HG03159 (cell line): ENCODE measurements around the gene ACTC1.

Experiments used
- ATAC-seq: cut with Tn5 transposase; IDR thresholded peaks from one replicate; pipeline ENCODE4 v1.9.1; 2021; ENCODE audit warnings: mild to moderate bottlenecking, moderate library complexity; ENCODE audit not compliant: unreplicated experiment

ACTC1 gene

DNA sequence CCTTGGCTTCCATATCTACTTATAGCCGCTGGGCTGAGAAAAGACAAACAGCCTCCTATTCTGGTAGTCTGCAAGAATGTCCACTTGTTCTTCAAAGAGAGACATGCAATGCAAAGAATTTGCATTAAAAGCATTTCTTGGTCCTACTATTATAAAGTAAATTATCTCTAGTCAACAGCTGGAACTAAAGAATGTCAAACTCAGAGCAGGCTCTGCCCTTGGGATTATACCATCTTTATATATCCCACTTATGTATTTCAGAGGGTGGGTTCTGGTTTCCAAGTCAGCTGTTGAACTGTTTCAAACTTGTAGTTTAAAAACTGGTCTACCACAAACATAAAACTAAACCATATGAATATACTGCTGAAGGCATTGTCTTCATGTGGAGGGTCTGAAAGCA is 7.0 kb upstream of the ACTC1 start:
- ATAC-seq, result no peak

DNA sequence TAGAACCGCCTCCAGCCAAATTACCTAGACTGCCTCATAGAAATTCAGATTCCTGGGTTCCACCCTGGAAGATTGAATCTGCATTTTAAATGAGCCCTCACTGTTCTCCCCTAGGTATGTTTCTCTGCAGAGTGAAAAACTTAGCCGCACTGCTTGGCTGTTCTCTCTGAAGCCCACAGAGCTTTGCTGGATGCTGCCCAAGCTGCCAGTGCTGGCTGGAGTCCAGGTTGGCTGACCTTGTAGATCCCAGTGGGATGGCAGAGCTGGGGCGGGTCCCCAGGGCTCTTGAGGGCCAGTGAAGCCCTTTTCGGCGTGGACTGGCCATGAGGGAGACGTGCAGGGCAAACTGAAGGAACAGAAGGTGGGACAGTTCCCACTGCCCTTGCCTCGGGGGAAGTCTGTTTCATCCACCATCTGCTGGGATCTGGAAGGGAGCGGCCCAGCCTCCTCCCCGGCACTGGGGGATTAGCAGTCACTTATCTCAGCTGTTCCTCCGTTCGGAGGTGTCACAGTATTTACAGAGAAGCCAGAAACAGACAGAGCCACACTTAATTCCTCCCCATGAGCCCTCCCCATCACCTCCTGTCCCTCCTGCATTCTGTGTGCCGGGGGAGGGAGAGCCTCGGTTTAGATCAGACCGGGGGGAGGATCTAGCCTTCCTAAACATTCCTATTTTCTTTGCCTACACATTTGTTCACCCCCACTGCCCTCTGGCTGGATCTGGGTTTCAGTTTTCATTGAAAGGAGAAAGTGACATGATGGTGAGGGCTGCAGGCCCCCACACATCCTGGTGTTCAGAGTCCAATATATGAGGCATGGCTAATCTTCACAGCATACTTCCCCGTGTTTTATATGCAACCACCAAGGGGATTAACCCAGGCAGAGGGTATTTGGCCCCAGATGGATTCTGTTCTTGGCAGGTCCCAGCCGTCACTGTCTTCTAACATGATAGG is 4.1 kb upstream of the ACTC1 start:
- ATAC-seq, result no peak

DNA sequence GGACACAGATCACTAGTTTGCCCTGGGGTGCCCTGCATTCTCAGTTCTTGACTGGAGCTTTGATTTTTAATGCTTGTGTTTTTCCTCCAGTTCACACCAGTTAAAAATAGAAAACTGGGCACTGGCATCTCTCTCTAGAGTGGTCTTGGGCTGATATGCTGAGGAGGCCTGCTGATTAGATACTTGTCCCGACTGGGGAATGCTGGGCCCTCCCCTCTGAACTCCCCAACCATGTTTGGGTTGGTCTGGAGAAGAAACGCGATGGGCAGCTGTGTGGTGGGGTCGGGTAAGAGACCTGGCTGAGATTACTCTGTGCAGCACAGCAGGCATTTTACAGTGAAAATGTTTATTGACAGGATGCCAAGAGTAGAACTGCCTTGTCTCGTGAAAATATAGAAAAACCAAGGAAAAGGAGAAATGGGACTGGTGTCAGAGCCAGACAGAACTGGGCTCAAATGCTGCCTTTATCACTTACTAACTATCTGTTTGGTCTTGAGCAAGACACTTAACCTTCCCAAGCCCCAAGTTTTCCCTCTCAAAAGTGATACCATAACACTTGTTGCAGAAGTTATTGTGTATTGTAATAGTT is 1.6 kb upstream of the ACTC1 start:
- no peak for ATAC-seq

DNA sequence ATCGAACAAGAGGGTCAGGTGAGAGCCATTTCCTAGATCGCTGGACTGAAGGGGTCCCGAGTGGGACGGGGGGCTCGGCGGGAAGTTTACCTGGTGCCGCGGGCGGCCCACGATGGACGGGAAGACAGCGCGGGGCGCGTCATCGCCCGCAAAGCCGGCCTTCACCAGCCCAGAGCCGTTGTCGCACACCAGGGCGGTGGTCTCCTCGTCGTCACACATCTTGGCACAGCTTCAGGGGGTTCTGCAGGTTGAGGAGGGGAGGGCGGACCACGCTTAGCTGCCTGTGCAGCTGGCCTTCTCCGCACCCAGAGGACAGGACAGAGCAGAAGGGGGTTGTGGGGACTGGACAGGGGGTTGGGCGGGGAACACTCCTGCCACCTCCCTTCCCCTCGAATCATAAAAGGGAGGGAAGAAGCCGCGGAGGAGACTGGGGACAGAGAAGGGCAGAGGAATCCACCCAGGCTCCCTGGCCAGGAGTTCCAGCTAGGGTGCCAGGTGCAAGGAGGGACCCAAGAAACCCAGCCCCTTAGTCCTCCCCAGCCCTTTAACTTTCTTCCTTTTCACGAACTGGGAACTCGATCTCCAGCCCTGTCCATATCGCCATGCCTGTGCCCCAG is 651 bp downstream of the ACTC1 start:
- ATAC-seq, result no peak

DNA sequence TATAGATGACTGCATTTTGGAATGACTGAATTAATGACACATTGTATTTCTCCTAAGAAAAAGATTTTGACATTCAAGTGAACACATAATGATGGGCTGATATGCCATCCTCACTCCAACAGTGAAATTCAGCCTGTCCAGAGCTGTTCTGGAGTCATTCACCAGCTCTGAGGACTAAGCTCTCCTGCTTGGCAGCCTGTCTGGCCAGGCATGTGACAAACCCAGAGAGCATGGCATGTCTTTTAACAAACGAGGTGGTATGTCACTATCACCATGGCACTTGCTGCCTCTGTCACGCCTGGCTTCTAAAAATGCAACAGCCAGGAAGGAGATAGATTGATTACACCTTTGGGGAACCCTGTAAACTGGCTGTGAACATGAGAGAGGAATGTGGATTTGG is 1.4 kb downstream of the ACTC1 start:
- ATAC-seq, result no peak

DNA sequence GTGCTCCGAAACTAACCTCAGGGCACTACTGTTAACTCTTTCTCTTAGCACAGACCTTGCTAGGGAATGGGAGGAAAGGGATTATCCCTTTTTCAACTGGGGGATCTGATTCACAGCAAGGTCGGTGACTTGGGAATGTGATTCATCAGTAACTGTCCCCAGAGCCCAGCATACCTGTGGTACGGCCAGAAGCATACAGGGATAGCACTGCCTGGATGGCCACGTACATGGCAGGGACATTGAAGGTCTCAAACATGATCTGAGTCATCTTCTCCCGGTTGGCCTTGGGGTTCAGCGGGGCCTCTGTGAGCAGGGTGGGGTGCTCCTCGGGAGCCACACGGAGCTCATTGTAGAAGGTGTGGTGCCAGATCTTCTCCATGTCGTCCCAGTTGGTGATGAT is 2.3 kb downstream of the ACTC1 start:
- no peak for ATAC-seq

DNA sequence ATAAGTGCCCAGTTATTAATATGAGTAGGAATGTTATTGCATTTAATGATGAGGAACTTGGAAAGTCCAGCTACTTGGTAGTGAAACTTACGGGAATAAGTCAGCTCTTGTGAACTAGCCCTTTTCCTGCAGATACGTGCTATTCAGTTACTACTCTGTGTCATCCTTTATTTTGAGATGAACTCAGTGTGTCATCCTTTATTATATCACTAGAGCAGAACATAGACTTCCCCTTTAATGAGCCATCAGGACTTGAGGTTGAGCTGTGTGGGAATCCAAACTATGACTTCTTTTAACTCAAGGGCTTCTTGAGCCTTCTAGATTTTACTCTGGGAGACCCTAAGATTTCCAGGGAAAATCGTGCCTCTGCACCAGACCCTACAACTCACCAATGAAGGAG is 3.6 kb downstream of the ACTC1 start:
- no peak for ATAC-seq

DNA sequence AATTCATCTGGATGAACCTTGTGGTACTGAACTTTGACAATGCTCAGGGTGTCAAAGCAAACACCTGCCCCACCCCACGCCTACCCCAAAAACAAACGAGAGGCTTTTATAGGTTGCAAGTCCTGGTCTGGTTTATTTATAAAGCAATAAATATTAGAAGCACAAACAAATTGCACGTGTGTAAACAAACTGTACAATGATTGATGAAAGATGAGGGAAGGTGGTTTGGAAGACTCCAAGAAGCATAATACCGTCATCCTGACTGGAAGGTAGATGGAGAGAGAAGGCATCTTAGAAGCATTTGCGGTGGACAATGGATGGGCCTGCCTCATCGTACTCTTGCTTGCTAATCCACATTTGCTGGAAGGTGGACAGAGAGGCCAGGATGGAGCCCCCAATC is 5.2 kb downstream of the ACTC1 start:
- no peak for ATAC-seq

DNA sequence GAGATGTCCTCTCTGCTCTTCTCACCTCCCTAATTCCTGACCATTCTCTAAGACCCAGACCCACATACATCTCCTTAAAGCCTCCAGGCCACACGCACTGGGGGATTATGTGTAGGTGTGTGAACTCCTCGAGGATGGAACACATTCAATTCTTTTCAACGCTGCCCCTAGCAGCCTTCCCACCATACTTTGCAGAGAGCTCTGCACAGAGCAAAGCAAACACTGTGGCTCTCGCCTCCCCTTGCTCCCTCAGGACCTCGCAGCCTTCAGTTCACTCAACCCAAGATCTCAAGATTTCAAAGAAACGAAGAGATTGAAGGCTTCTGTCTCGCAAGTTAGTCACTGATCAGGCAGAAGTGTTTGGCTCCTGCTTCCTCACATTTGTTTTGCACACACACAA is 6.0 kb downstream of the ACTC1 start:
- ATAC-seq, result no peak

DNA sequence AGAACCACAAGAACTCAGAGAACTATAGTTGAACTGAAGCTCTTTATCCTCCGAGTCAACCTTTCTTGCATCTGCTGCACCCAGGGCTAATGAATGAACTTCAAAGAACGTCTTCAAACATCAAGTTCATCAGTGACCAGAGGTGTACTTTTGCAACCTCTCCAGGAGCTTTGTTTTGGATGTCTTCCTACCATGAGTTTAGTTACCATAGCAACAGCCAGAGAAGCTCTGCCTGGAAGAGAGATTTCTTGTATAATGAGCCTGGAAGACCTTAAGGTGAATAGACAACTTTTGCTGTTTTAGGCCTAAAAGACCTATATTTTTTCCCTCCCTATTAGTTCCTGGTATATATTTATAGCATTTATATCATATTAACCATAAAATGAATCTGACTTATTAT is 9.1 kb downstream of the ACTC1 start:
- no peak for ATAC-seq

DNA sequence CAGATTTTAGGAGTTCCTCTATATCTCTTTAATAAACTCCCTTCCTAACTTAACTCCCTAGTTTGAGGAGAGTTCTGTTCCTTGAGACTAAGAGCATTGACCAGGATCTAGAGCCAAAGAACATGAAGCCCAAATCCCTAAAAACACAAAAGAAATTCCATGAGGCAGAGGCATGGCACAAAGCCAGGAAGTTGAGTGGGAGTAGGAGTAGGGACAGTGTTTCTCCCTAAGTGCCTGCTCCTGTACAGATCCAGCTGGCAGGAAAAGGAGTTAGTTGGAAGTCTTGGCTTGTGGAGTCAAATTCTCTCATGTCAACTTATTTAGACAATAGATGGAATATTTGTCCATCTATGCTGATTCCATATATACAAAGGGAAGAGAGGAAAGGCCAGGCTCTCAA is 11.4 kb downstream of the ACTC1 start:
- no peak for ATAC-seq

DNA sequence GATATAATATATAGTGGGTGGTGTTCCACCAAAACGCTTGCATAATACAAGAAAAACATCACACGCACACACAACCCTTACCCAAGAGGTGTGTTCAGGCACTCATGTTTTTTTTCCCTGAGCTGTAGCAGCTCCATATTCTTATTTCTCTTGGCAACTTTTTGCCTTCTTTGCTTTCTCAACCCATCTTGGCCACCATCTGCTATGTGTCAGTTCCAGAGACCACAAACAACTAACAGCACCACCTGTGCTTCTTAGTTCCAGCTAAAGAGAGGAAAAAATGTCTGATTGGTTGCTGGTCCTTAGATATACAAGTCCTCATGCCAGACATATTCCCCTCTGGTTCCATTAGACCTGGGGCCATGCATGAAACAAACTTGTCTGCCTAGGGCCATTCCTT is 11.9 kb downstream of the ACTC1 start:
- no peak for ATAC-seq

DNA sequence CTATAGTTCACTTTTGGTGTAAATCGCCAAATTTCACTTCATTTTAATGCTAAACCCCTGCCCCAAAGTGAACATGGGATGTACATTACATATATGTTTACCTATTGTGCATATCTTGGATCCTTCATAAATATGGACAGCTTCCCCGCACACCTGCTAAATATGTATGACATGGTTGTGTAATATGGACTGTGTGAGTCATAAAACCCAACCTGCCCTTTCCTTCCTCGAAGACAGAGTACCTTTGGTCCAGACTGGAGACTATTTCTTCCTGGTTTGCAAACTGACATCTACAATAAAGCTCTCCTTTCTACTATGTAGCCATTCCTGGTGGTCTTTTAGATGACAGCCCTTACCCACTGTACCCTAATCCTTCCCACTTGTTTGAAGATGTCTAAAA is 12.4 kb downstream of the ACTC1 start:
- no peak for ATAC-seq

DNA sequence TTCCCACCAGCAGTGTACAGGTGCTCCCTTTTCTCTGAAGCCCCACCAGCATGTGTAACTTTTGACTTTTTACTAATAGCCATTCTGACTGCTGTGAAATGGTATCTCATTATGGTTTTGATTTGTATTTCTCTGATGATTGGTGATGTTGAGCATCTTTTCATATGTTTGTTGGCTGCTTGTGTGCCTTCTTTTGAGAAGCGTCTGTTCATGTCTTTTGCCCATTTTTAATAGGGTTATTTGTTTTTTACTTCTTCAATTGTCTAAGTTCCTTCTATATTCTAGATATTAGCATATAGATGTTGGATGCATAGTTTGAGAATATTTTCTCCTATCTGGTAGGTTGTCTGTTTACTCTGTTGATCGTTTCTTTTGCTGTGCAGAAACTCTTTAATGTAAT is 14.6 kb downstream of the ACTC1 start:
- no peak for ATAC-seq

DNA sequence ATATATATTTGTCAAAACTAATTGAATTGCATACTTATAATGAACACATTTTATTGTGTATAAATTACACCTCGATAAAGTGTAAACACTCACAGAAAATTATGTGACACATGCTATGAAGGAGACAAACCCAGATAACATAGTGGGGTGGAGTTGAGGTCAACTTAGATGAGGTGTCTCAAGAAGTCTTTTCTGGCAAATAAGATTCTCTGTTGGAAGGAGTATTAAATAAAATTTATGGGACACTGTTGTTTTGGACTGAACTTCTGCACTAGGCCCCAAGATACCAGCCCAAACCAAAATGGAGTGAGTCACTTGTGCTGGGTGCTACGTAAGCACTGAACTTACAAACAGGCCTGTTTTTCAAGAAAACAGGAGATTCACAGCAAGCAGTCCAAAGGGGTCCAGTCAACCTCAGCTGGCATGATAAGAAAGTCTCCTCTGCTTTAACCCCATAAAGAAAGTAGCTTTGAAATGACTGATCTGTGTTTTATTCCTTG is 18.7 kb downstream of the ACTC1 start:
- no peak for ATAC-seq

DNA sequence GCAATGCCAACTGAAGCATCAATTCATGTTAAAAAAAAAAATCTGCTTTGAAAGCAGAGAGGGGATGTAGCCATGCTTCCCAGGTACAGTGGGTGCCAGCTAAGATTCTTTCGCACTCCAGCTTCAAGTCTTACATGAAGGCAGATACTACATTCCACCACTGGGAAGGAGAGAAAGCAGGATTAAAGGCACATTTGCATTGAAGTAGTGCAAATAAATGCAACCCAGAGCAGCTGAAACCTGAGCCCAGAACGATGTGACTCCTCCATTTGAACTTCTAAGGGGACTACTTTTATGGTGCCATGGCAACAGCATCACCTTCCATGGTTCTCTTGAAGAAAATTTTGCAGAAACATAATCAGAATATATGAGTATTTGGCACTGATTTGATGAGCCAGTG is 21.4 kb downstream of the ACTC1 start:
- no peak for ATAC-seq

DNA sequence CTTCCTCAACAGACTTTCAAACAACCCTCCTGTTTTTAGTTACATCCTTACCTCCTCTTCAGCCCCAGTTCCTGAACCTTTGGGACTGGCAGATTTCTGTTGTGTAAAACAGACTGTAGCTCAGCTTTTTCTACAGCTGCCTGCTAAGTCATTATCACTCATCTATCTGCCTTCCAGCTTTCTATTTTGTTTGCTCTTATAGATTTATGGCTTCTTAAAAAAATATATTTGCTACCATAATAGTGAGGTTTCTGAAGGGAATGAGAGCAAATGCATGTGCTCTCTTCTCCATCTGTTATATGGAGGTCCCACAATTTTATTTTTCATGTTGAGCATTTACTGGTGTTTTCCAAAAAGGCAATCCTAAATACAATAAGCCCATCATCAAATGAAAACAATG is 22.3 kb downstream of the ACTC1 start:
- no peak for ATAC-seq

DNA sequence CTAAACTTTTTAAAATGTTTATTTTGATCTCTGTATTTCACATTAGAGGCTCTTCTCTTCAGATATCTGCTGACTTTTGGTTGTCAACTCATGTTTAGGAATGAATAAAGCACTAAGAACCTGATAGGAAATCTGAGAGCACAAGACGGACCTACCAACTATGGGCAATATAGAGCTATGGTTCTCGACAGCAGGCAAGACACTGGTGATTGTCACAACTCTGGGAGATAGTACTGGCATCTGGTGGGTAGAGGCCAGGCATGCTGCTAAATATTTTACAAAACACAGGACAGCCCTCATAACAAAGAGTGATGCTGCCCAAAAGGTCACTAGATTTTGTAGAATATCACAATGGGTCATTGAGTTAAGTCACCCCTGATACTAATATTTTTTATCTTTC is 23.0 kb downstream of the ACTC1 start:
- no peak for ATAC-seq

DNA sequence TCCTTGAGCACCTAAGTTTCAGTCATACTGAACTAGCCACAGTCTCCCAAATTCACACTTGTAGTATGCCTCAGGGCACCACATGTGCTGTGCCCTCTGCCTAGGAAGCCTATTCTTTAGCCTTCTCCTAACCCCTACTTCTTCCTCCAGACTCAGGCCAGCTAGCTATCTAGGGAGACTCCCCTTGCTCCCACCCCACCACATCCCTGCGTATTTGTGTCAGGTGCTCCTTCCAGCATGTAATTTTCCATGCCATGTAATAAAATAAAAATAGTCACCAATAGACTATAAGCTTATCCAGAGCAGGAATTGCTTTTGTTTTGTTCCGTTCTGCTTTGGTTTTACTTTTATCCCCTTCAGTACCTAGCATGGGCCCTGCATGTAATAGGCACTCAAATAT is 25.6 kb downstream of the ACTC1 start:
- ATAC-seq, result no peak

DNA sequence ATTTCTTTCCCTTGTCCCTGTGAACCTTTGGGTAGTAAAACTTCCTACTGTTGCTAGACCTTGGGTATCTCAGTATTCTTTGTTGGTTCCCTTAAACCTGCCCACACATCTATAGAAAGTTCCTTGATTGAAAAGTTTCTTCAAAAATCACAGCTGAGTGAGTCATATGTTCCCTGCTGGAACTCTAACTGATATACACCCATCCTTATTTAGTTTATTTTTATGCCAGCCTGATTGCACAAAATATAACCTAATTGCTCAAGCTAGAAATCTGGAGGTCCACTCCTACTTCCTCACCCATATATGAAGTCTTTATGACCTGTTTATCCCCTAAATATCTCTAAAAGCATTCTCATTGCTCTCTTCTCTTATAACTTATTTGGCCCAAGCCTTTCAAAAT is 26.8 kb downstream of the ACTC1 start:
- ATAC-seq, result no peak

DNA sequence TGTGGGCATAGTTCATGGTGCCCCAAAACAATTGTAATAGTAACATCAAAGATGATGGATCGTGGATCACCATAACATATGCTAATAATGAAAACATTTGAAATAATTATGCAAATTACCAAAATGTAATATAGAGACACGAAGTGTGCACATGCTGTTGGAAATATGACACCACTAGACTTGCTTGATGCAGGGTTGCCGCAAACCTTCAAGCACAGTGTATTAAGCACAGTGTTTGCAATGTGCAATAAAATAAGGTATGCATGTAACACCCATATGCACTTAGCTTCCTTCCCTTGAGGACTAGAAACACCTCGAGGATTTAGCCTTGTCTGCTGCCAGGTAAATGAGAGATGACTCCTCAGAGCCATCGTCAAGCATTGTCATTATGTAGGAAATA is 29.6 kb downstream of the ACTC1 start:
- ATAC-seq, result no peak

DNA sequence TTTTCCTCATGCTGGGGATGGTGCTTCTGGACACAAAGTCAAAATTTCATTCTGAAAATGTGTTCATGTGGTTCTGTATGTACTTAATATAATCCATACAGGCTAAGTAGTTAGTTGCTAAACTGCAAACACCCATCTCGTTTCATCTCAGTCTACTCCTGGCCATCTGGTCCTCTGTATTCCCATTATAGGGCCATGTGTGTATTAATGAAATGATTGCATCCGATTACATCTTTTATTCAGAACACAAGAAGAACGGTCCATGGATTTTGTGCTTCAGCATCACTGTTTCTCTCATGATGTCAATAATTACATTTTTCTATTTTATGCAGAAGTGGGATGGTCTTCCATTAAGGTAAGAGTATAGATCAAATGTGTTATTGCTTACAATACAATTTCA is 34.4 kb downstream of the ACTC1 start:
- ATAC-seq, result no peak
